ENCODE measurements around the gene SKAP1.
"Not testable (repeated sequence)": the region's sequence is repeated elsewhere in the genome, so short reads cannot be mapped to it uniquely, and the experiment has no call there.

The SKAP1 gene

DNA sequence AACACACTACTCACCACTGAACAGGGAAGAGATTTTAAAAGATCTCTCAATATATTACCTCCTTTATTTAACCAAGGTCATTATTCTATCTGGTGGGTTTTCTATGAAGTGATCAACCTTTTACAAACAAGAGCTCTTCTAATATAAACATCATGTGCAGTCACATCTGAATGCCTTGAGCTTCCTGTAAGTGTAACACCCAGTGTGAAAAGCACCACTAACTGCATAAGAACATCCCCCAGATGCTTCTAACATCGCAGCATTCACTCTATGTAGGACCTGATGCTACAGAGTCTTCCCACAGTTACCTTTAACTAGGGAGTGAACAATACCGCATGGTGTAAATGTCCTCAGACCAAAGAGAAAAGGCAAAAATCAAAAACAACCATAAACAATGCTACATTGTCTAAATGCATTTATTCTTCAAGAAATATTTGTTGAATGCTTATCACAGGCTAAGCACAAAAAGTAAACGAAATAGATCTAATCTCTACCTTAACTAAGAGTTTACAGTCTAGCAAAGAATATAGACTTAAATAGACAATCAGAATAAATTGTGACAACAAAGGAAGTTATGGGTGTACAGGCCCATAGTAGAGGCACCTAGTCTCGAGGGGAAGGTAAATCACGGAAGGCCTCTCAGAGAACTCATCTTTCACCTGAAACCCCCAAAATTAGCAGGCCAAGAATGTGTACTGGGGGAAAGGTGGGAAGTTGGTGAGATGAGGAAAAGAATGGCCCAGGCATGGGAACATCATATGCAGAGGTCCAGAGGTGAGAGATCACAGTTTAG is 16.2 kb downstream of the SKAP1 start:
- TF ChIP-seq GATA1 (IDR thresholded peaks at IDR 0.05; ENCODE audit: low read depth, low read length), result no peak
- TF ChIP-seq POLR2A (IDR thresholded peaks at IDR 0.05; ENCODE audit: low read length), result no peak
- no peak for DNase-seq

GRCh38 chr17:48412841-48413240 is 17.2 kb downstream of the SKAP1 start:
- TF ChIP-seq POLR2A (IDR thresholded peaks at IDR 0.05; ENCODE audit: low read length) (no peak), GATA1 (IDR thresholded peaks at IDR 0.05; ENCODE audit: low read depth, low read length) (no peak)
- no peak for DNase-seq

GRCh38 chr17:48410821-48411220 is 19.2 kb downstream of the SKAP1 start:
- DNase-seq, result not testable (repeated sequence)

DNA sequence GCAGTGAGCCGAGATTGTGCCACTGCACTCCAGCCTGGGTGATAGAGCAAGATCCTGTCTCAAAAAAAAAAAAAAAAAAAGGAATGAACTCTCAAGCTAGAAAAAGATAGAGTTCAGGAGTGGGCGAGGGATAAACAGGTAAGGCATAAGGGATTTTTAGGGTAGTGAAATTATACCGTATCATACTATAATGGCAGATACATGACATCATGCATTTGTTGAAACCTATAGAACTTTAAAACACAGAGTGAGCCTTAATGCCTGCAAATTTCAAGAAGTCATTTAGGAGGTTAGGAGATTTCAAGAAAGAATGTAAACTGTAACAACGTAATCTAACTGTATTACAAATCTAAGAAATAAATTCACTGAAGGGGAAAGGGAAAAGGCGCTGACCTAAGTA is 20.4 kb downstream of the SKAP1 start:
- TF ChIP-seq POLR2A (IDR thresholded peaks at IDR 0.05; ENCODE audit: low read length), result no peak
- no peak for TF ChIP-seq GATA1 (IDR thresholded peaks at IDR 0.05; ENCODE audit: low read depth, low read length)
- no peak for DNase-seq

GRCh38 chr17:48406936-48407567 is 23.0 kb downstream of the SKAP1 start:
- DNase-seq, result no peak
- TF ChIP-seq POLR2A (IDR thresholded peaks at IDR 0.05; ENCODE audit: low read length) (no peak), GATA1 (IDR thresholded peaks at IDR 0.05; ENCODE audit: low read depth, low read length) (no peak)

DNA sequence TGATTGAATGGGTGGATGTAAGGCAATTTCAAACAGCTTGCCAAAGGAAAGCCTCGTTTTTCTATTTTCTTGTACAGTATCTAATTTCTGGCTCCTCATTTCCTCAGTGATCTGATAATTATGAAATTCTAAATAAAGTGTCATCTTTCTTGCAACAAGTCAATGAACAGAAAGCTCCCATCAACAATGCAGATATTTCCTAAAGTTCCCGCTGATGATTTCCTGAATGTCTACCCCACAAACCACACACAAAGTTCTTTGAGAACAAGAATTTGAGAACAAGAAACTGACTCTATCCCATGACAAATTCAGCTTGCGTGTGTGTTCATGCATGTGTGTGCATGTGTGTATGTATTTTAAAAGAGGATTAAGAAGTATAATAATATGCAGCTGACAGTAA is 35.2 kb downstream of the SKAP1 start:
- TF ChIP-seq POLR2A (IDR thresholded peaks at IDR 0.05; ENCODE audit: low read length), result no peak
- TF ChIP-seq GATA1 (IDR thresholded peaks at IDR 0.05; ENCODE audit: low read depth, low read length), result no peak
- no peak for DNase-seq

DNA sequence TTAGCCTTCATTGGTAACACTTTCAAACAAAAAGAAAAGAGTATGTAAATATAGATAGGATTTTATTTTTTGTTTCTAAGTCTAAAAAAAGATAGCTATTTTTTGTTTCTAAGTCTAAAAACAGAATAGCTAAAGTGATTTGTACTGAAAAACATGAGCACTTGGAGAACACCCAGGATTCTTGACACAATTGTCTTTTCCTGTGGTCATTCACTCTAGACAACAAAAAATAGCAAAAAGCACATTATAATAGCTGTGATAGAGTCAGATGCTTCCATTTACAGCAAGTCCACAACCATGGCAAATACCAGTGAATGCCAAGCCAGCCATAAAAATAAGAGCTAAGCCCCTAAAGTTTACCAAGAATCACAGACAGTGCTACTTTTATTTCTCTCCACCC is 36.7 kb downstream of the SKAP1 start:
- no peak for DNase-seq
- TF ChIP-seq POLR2A (IDR thresholded peaks at IDR 0.05; ENCODE audit: low read length), result no peak
- TF ChIP-seq GATA1 (IDR thresholded peaks at IDR 0.05; ENCODE audit: low read depth, low read length), result no peak

DNA sequence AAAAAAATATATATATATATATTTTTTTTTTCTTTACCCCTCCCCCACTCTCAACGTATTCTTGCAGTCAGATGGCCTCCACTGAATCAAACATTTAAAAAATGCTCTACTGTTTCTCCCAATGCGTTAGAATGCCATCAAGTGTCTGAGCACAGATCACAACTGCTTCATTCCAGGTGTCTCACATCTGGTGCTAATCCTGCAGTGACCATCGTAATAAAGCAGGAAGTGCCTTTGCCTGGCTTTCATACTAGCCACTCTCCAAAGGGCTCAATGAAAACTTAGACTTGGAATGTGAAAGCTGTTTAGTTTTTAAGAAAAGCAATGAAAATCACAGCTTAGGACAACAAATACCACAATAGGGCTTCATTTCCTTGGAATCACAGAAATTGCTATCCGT is 37.2 kb downstream of the SKAP1 start:
- TF ChIP-seq GATA1 (IDR thresholded peaks at IDR 0.05; ENCODE audit: low read depth, low read length) (no peak), POLR2A (IDR thresholded peaks at IDR 0.05; ENCODE audit: low read length) (no peak)
- DNase-seq, result no peak

DNA sequence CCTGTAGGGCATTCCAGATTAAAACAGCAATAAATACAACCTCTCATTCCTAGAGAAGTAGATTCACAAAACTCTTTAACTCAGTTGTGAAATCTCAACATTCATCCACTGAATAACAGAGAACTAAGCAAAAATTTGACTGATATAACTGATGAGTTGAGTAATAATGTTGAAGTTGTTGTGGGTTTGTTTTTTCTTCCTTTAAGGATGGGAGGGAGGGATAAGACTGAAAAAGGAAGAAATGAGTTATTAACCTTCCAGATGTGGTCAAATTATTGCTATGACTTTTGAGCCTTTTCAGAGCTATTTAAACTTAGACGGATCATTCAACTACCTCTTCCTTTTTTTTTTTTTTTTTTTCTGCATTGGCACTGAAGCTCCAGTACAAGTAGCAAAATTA is 38.6 kb downstream of the SKAP1 start:
- no peak for DNase-seq

GRCh38 chr17:48389903-48390302 is 40.1 kb downstream of the SKAP1 start:
- no peak for TF ChIP-seq GATA1 (IDR thresholded peaks at IDR 0.05; ENCODE audit: low read depth, low read length)
- TF ChIP-seq POLR2A (IDR thresholded peaks at IDR 0.05; ENCODE audit: low read length), result no peak
- no peak for DNase-seq

More for the DNA sequence above, 38.6 kb downstream of the SKAP1 start:
- TF ChIP-seq POLR2A (IDR thresholded peaks at IDR 0.05; ENCODE audit: low read length) (no peak), GATA1 (IDR thresholded peaks at IDR 0.05; ENCODE audit: low read depth, low read length) (no peak)

- DNase-seq, result no peak
- TF ChIP-seq GATA1 (IDR thresholded peaks at IDR 0.05; ENCODE audit: low read depth, low read length), result no peak
Measured at GRCh38 chr17:48388955-48389743, 40.9 kb downstream of the SKAP1 start.

DNA sequence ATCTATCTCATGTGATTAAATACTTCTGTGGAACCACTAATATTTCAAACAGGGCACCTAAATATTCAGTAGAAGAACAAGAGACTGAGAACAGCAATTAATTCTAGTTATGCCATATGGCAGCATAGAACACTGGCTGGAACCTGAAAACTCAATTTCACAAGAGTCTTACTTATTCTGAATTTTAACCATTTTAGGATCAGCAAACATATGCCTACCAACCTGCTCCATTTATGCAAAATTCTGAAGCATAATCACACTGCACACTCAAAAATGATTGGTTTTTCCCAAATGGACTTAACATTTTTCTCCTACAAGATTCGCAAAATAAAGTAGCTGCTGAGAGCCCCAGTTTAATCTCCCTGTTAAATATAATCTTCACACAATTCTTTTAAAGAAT is 43.2 kb downstream of the SKAP1 start:
- no peak for DNase-seq
- no peak for TF ChIP-seq POLR2A (IDR thresholded peaks at IDR 0.05; ENCODE audit: low read length)

GRCh38 chr17:48385319-48385718 is 44.7 kb downstream of the SKAP1 start:
- TF ChIP-seq GATA1 (IDR thresholded peaks at IDR 0.05; ENCODE audit: low read depth, low read length) (no peak), POLR2A (IDR thresholded peaks at IDR 0.05; ENCODE audit: low read length) (no peak)
- no peak for DNase-seq

GRCh38 chr17:48384164-48384563 is 45.9 kb downstream of the SKAP1 start:
- DNase-seq, result no peak
- TF ChIP-seq POLR2A (IDR thresholded peaks at IDR 0.05; ENCODE audit: low read length), result no peak
- no peak for TF ChIP-seq GATA1 (IDR thresholded peaks at IDR 0.05; ENCODE audit: low read depth, low read length)

- TF ChIP-seq GATA1 (IDR thresholded peaks at IDR 0.05; ENCODE audit: low read depth, low read length) (no peak), POLR2A (IDR thresholded peaks at IDR 0.05; ENCODE audit: low read length) (no peak)
- no peak for DNase-seq
Measured at GRCh38 chr17:48382989-48383388, 47.0 kb downstream of the SKAP1 start.

All from erythroblast (primary cell).